B cell (primary cell): ENCODE data around the gene PNLIPRP1. TPM values are rescaled to one million over a fixed set of nuclear protein-coding genes. Genes with fewer than 3 reads are reported as not detected.

Experiments
- ATAC-seq: fragments of 200-7000 bp; cut with Tn5 transposase; one replicate; pipeline ENCODE4 v1.10.0; 2021; ENCODE audit warnings: low read depth, mild to moderate bottlenecking, moderate number of reproducible peaks, moderate library complexity
- CTCF ChIA-PET: fragments of 350-600 bp; sonication (Branson Sonifier 250); formaldehyde crosslinking; loops from one replicate; lab custom pipeline; 2021; ENCODE audit warnings: antibody characterized with exemption, inconsistent platforms; lab: Charles Lee
- POLR2A ChIA-PET: fragments of 350-600 bp; sonication (Branson Sonifier 250); formaldehyde crosslinking; loops from one replicate; lab custom pipeline; 2021; ENCODE audit warnings: antibody characterized with exemption; lab: Charles Lee
- DNase-seq: peaks from one replicate; pipeline ENCODE4 v3.0.0; 2013
- H2AFZ ChIP-seq: 2 replicates; pipeline ENCODE4 v1.6.1; 2012; ENCODE audit warnings: mild to moderate bottlenecking, low read depth, low read length; ENCODE audit not compliant: insufficient read depth, poor library complexity, severe bottlenecking
- H3K27ac ChIP-seq, 2 donors: 1 replicate in 1 of 2; 2 replicates in 1 of 2; pipeline ENCODE4 v1.5.1; 2012 to 2013; ENCODE audit warnings: low read length in 2 of 2, mild to moderate bottlenecking in 2 of 2, moderate library complexity in 1 of 2
- H3K27me3 ChIP-seq, 4 experiments: fragments of 200-600 bp in 1 of 4; sonication (generic) in 1 of 4; replicated peaks in 1 of 4; 1 replicate in 2 of 4; 2 replicates in 2 of 4; pipeline versions ENCODE4 v1.6.1 to v1.7.0; 2013 to 2016; ENCODE audit warnings: low read length in 3 of 4, mild to moderate bottlenecking in 2 of 4, mixed read lengths in 1 of 4, moderate library complexity in 1 of 4; ENCODE audit not compliant: insufficient read depth in 4 of 4, control insufficient read depth in 3 of 4; ENCODE audit errors: control extremely low read depth in 1 of 4
- H3K36me3 ChIP-seq, 2 experiments: replicated peaks in 1 of 2; 1 replicate in 1 of 2; 2 replicates in 1 of 2; pipeline versions ENCODE4 v1.6.1 to v1.7.1; 2013; ENCODE audit warnings: low read length in 1 of 2; ENCODE audit not compliant: insufficient read depth in 2 of 2, control insufficient read depth in 1 of 2; ENCODE audit errors: control extremely low read depth in 1 of 2, extremely low read depth in 1 of 2
- H3K4me1 ChIP-seq, 2 donors: fragments of 200-600 bp in 1 of 2; sonication (generic) in 1 of 2; 1 replicate in 1 of 2; 2 replicates in 1 of 2; pipeline versions ENCODE4 v1.5.1 to v1.6.1; 2013 to 2017; ENCODE audit warnings: low read length in 2 of 2; ENCODE audit not compliant: control insufficient read depth in 2 of 2, insufficient read depth in 2 of 2
- H3K4me2 ChIP-seq: replicated peaks from 2 replicates; pipeline ENCODE3; 2012; ENCODE audit warnings: mild to moderate bottlenecking, low read depth, low read length; ENCODE audit not compliant: poor library complexity, severe bottlenecking
- H3K4me3 ChIP-seq, 5 experiments: fragments of 200-600 bp in 1 of 5; sonication (generic) in 1 of 5; 1 replicate in 3 of 5; 2 replicates in 2 of 5; pipeline versions ENCODE4 v1.5.1 to v1.7.0; 2011 to 2016; ENCODE audit warnings: low read length in 4 of 5, mild to moderate bottlenecking in 4 of 5, low read depth in 2 of 5, control low read depth in 1 of 5, moderate library complexity in 1 of 5; ENCODE audit not compliant: insufficient read depth in 1 of 5; ENCODE audit errors: control extremely low read depth in 1 of 5, extremely low read depth in 1 of 5
- H3K79me2 ChIP-seq: fragments of 200-600 bp; sonication (generic); one replicate; pipeline ENCODE4 v1.6.0; 2016; ENCODE audit warnings: low read length; ENCODE audit not compliant: control insufficient read depth, insufficient read depth
- H3K9ac ChIP-seq: fragments of 200-600 bp; sonication (generic); 2 replicates; pipeline ENCODE4 v1.6.1; 2017; ENCODE audit warnings: mild to moderate bottlenecking, low read length, moderate library complexity
- H3K9me3 ChIP-seq, 3 donors: one replicate each; pipeline versions ENCODE4 v1.6.1 to v1.7.1; 2013; ENCODE audit warnings: low read length in 2 of 3; ENCODE audit not compliant: control insufficient read depth in 2 of 3, insufficient read depth in 1 of 3; ENCODE audit errors: control extremely low read depth in 1 of 3
- H4K20me1 ChIP-seq: 2 replicates; pipeline ENCODE4 v1.6.0; 2012; ENCODE audit warnings: mild to moderate bottlenecking, low read length; ENCODE audit not compliant: insufficient read depth, control insufficient read depth, poor library complexity, severe bottlenecking
- H3K27ac Mint-ChIP-seq: one replicate; pipeline ENCODE4 v1.8.0; 2021; ENCODE audit warnings: mixed read lengths
- H3K27me3 Mint-ChIP-seq: one replicate; pipeline ENCODE4 v1.8.0; 2021; ENCODE audit warnings: mixed read lengths
- H3K4me1 Mint-ChIP-seq: one replicate; pipeline ENCODE4 v1.8.0; 2021; ENCODE audit warnings: mixed read lengths
- H3K4me3 Mint-ChIP-seq: one replicate; pipeline ENCODE4 v1.8.0; 2021; ENCODE audit warnings: mixed read lengths
- H3K9me3 Mint-ChIP-seq: one replicate; pipeline ENCODE4 v1.8.0; 2022; ENCODE audit warnings: mixed read lengths; ENCODE audit not compliant: insufficient read depth
- CTCF ChIP-seq: fragments of 200-600 bp; IDR thresholded peaks from one replicate; pipeline ENCODE4 v1.8.0; 2022; ENCODE audit warnings: antibody characterized with exemption, mild to moderate bottlenecking
- EZH2 ChIP-seq: IDR thresholded peaks from 2 replicates; pipeline ENCODE4 v1.6.1; 2012; ENCODE audit warnings: borderline replicate concordance, low read depth, mild to moderate bottlenecking, moderate library complexity, low read length; ENCODE audit not compliant: insufficient read depth, poor library complexity, severe bottlenecking
- WGBS: methylation state at CpG from one replicate; pipeline ENCODE4 v1.1.5; 2013; ENCODE audit warnings: missing lambda C conversion rate; ENCODE audit not compliant: insufficient coverage; 5-methylcytosine and 5-hydroxymethylcytosine counted together
- intact Hi-C: fragments of 100-400 bp; cut with micrococcal nuclease; formaldehyde crosslinking; loops from one replicate; pipeline ENCODE4 v1.10.0; 2022
- polyA plus RNA-seq: library from polyadenylated mRNA; depleted of rRNA; stranded (reverse); fragments of >200 nt; gene quantifications from 2 replicates; pipeline ENCODE4 v1.2.3, GENCODE V29; 2012
- total RNA-seq, 2 donors: library from RNA; stranded (reverse); fragments of 120-200 nt in 1 of 2; gene quantifications; 1 replicate in 1 of 2; 2 replicates in 1 of 2; pipeline versions ENCODE4 v1.2.3 to v1.2.4, GENCODE V29; 2013 to 2022

The PNLIPRP1 gene
- total and polyA plus RNA-seq, 2 donors (not counting 1 experiment from before 2014, with no cell fraction given): not detected

- no peak within 1 kb of the TSS for H3K4me2 ChIP-seq
- POLR2A ChIA-PET: no interaction called here
- WGBS: 89% methylated on average over 12 of the region's 20 CpGs
- no peak within 1 kb of the TSS for H3K4me3 ChIP-seq
- no peak for ATAC-seq
- H3K9ac ChIP-seq: no peak within 1 kb of the TSS
- H4K20me1 ChIP-seq: no peaks in the 10 kb centered on the region
- no peaks in the 10 kb centered on the region for H3K4me1 ChIP-seq
- H3K9me3 Mint-ChIP-seq: no peaks in the 10 kb centered on the region
- TF ChIP-seq CTCF (no peak), EZH2 (no peak)
- no peak within 1 kb of the TSS for H2AFZ ChIP-seq
- no peaks in the 10 kb centered on the region for H3K36me3 ChIP-seq
- peaks cover 0 to 4% (median 0%) of the 10 kb centered on the region in 3 donors for H3K9me3 ChIP-seq
- H3K4me3 Mint-ChIP-seq: no peak within 1 kb of the TSS
- no peaks in the 10 kb centered on the region for H3K79me2 ChIP-seq
- CTCF ChIA-PET: no interaction called here
- H3K27ac Mint-ChIP-seq: no peak within 1 kb of the TSS
- peaks cover 1% of the 10 kb centered on the region for H3K27me3 Mint-ChIP-seq
- intact Hi-C loops: no loop called here
- DNase-seq: no peak
- H3K27me3 ChIP-seq: peaks cover 0 to 1% (median 0%) of the 10 kb centered on the region in 4 experiments
- no peak within 1 kb of the TSS for H3K27ac ChIP-seq
- no peaks in the 10 kb centered on the region for H3K4me1 Mint-ChIP-seq
Measured at GRCh38 chr10:116620423-116621400, 30.0 kb downstream of the PNLIPRP1 start, which contains the start of gene PNLIPRP2. Gene PNLIPRP2, plus strand, starts transcription at chr10:116620953.

GRCh38 chr10:116621476-116621875 is 30.7 kb downstream of the PNLIPRP1 start:
- POLR2A ChIA-PET: no interaction called here
- Mint-ChIP-seq H3K4me1 (no peaks in the 10 kb centered on the region), H3K9me3 (no peaks in the 10 kb centered on the region), H3K27me3 (peaks cover 9% of the 10 kb centered on the region), H3K27ac (no peak overlapping the region), H3K4me3 (no peak overlapping the region)
- DNase-seq (no peak), ATAC-seq (no peak)
- CTCF ChIA-PET: no interaction called here
- Histone ChIP-seq H4K20me1 (no peaks in the 10 kb centered on the region), H3K27me3 (peaks cover 0 to 4% (median 0%) of the 10 kb centered on the region in 4 experiments), H3K4me1 (no peaks in the 10 kb centered on the region), H3K27ac (no peak overlapping the region), H3K4me3 (no peak overlapping the region), H3K9ac (no peak overlapping the region), H3K79me2 (no peaks in the 10 kb centered on the region), H2AFZ (no peak overlapping the region), H3K36me3 (no peaks in the 10 kb centered on the region), H3K9me3 (peaks cover 0 to 4% (median 0%) of the 10 kb centered on the region in 3 donors), H3K4me2 (no peak overlapping the region)
- no peak for TF ChIP-seq CTCF
- TF ChIP-seq EZH2: no peak
- intact Hi-C loops: no loop called here
- 76% methylated on average over 7 of the region's 8 CpGs for WGBS
